BLaER1 (cell line): ENCODE measurements around the gene IDH2.
A peak's percentile ranks its signal among the peaks of the same experiment; 100 is the strongest.

Experiments
- H3K27ac ChIP-seq: shearing (Covaris generic); formaldehyde crosslinking; 2 replicates; pipeline ENCODE4 v1.8.1; 2022
- H3K27me3 ChIP-seq: shearing (Covaris generic); formaldehyde crosslinking; 2 replicates; pipeline ENCODE4 v1.8.1; 2022
- H3K36me3 ChIP-seq: shearing (Covaris generic); formaldehyde crosslinking; 2 replicates; pipeline ENCODE4 v1.8.1; 2022
- H3K4me1 ChIP-seq: shearing (Covaris generic); formaldehyde crosslinking; 2 replicates; pipeline ENCODE4 v1.8.1; 2022
- H3K4me2 ChIP-seq: shearing (Covaris generic); formaldehyde crosslinking; 2 replicates; pipeline ENCODE4 v1.8.1; 2022
- H3K4me3 ChIP-seq: shearing (Covaris generic); formaldehyde crosslinking; 2 replicates; pipeline ENCODE4 v1.8.1; 2022
- H3K9ac ChIP-seq: shearing (Covaris generic); formaldehyde crosslinking; 2 replicates; pipeline ENCODE4 v1.8.1; 2022
- H3K9me3 ChIP-seq: shearing (Covaris generic); formaldehyde crosslinking; 2 replicates; pipeline ENCODE4 v1.8.1; 2022
- H4K20me1 ChIP-seq: shearing (Covaris generic); formaldehyde crosslinking; 2 replicates; pipeline ENCODE4 v1.8.1; 2022
- Cebpa-rat ChIP-seq: shearing (Covaris generic); IDR thresholded peaks from 2 replicates; pipeline ENCODE4 v1.8.1; 2022

IDH2 gene

GRCh38 chr15:90099868-90100831 lies 2.1 kb downstream of the IDH2 start:
- Histone ChIP-seq H3K27me3 (0 out of 2 replicates have a peak, but pooled peaks cover 7% of the 10 kb centered on the region), H3K27ac (peak overlapping the region; percentile 99), H4K20me1 (peaks cover 61% of the 10 kb centered on the region), H3K4me2 (peak overlapping the region; percentile 100), H3K9ac (peak overlapping the region; percentile 99; the same call in 1 of the 2 replicates), H3K4me1 (peaks cover 73% of the 10 kb centered on the region), H3K4me3 (peak overlapping the region; percentile 93), H3K36me3 (peaks cover 18% of the 10 kb centered on the region), H3K9me3 (no peaks in the 10 kb centered on the region)
- no peak for TF ChIP-seq Cebpa-rat

DNA sequence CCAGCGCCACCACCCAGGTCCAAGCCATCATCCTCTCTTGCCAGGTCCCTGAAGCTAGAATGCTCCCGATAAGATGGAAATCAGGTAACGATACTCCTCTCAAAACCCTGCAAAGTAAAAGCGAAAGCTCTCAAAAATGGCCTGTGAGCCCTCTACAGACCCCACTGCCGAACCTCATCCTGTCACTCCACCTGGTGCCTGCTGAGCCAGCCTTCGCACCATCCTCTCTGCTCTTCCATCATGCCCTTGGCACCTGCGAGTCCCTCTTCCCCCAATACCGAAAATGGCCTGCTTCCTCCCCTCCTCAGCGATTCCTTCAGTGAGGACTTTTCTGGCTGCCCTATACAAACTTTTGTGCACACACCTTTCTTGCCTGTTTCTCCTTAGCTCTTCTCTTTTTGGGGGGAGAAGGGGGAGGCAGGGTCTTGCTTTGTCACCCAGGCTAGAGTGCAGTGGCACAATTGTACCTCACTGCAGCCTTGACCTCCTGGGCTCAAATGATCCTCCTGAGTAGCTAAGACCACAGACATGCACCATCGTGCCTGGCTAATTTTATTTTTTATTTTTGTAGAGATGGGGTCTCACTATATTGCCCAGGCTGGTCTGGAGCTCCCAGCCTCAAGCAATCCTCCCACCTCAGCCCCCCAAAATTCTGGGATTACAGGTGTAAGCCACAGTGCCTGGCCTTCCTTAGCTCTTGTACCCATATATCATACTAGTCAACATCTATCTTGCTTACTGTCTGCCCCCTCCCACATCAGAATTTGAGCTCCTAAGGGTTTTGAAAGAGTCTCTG lies 3.0 kb downstream of the IDH2 start:
- Histone ChIP-seq H3K36me3 (peaks cover 27% of the 10 kb centered on the region), H3K27me3 (0 out of 2 replicates have a peak, but pooled peaks cover 7% of the 10 kb centered on the region), H3K4me1 (peaks cover 78% of the 10 kb centered on the region), H4K20me1 (peaks cover 70% of the 10 kb centered on the region), H3K9ac (peak overlapping the region; percentile 99; the same call in 1 of the 2 replicates), H3K4me3 (peak overlapping the region; percentile 93; the same call in 1 of the 2 replicates), H3K4me2 (peak overlapping the region; percentile 100), H3K9me3 (no peaks in the 10 kb centered on the region), H3K27ac (peak overlapping the region; percentile 99)
- TF ChIP-seq Cebpa-rat: no peak

DNA sequence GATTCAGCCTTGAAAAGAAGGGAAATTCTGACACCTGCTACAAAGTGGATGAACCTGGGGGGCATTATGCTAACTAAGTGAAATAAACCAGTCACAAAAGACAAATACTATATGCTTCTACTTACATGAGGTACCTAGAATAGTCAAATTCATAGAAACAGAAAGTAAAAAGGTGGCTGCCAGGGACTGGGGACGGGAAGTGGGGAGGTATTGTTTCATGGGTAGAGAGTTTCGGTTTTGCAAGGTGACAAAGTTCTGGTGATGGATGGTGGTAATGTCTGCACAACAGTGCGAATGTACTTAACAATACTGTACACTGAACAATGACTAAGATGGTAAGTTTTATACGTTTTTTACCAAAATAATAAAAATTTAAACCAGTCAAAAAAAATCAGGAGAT lies 4.8 kb downstream of the IDH2 start:
- H3K27ac ChIP-seq: peak overlapping the region; percentile 55; the same call in 1 of the 2 replicates

DNA sequence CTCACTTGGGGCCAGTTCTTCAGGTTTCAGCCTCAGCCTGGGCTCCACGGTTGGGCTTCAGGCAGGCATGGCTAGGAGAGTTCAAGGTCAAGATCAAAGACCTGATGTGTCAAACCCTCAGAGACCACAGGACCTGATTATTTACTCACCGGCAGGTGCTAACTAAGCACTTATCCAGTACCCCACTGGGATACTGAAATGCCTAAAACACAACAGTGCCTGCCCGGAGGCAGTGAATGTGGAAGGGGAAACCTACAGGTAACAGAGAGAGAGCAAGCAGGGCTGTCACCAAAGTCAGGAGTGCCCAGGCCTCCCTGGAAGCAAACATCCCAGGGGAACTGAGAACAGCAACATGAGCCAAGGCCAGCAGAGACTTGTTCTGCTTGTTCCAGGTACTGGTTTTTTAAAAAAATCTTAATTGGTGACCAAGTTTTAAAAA lies 6.7 kb downstream of the IDH2 start:
- peaks cover 64% of the 10 kb centered on the region for H3K36me3 ChIP-seq
- H3K4me2 ChIP-seq: peak overlapping the region; percentile 100
- H3K4me1 ChIP-seq: peaks cover 59% of the 10 kb centered on the region
- no peaks in the 10 kb centered on the region for H3K9me3 ChIP-seq
- H3K4me3 ChIP-seq: no peak overlapping the region
- H4K20me1 ChIP-seq: peaks cover 100% of the 10 kb centered on the region
- H3K27me3 ChIP-seq: no peaks in the 10 kb centered on the region
- H3K9ac ChIP-seq: no peak overlapping the region
- no peak for TF ChIP-seq Cebpa-rat
- no peak overlapping the region for H3K27ac ChIP-seq

More for the DNA sequence above, 4.8 kb downstream of the IDH2 start:
- 0 out of 2 replicates have a peak overlapping the region, but pooled peaks have one; percentile 58 for H3K9ac ChIP-seq
- H3K36me3 ChIP-seq: peaks cover 45% of the 10 kb centered on the region
- no peaks in the 10 kb centered on the region for H3K9me3 ChIP-seq
- no peak for TF ChIP-seq Cebpa-rat
- peak overlapping the region; percentile 100 for H3K4me2 ChIP-seq
- peaks cover 68% of the 10 kb centered on the region for H3K4me1 ChIP-seq
- H3K4me3 ChIP-seq: 0 out of 2 replicates have a peak overlapping the region, but pooled peaks have one; percentile 14
- peaks cover 88% of the 10 kb centered on the region for H4K20me1 ChIP-seq
- no peaks in the 10 kb centered on the region for H3K27me3 ChIP-seq

DNA sequence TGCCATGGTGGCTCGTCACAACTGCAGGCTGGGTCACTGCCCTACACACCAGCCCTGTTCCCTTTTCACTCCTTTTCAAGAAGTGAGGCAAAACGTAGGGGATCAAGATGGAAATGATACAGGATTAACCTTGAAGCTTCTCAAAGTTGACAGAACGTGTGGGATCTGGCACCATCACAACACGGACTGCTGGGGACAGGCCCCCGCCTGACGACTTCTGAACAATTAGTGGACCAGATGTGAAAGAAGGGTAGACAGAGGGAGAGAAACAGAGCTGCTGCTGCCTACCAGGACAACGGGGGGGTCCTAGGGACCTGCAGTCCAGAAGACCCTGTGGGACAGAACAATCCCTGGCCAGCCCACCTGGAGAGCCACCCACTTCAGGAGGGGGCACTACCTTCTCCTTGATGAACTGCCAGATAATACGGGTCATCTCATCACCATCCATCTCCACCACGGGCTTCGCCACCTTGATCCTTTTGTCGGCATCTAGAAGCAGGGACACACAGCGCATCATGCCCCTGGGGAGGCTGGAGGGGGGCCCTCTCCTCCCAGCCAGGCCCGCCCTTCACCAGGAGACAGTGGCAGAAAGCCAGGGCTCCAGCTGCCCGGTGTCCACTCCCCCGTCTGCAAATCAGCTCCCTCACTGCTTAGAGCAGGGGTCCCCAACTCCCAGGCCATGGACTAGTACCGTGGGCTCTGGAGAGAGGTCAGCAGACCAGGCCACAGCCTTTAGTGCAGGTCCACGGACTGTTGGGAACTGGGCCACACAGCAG lies 10.9 kb downstream of the IDH2 start:
- H4K20me1 ChIP-seq: peaks cover 100% of the 10 kb centered on the region

DNA sequence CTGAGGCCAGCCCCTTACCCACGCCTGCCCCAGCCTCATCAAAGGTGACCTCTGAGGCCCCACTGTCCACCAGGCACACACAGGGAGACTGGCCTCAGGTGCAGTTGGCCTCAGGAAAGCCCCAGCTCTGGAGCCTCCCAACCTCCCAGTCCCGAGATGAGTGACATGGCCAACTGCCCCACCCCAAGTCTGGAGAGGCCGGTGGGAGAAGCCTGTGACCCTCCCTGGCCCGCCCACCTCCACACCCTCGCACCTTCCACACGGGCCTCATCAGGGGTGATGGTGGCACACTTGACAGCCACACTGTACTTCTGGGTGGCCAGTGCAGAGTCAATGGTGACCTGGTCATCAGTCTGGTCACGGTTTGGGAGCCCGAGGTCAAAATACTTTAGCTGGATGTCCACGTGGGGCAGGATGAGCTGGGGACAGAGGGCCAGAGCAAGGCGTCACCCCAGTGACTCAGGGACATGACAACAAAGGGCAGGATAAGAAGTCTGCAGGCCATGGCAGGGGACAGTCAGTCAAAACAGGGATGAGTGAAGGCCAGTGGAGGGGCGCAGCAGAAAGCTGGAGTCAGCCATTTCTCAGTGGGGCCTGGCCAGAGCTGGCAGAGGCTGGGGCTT lies 11.9 kb downstream of the IDH2 start:
- Histone ChIP-seq H3K27me3 (no peaks in the 10 kb centered on the region), H3K9me3 (no peaks in the 10 kb centered on the region), H3K36me3 (peaks cover 100% of the 10 kb centered on the region), H4K20me1 (peaks cover 100% of the 10 kb centered on the region), H3K4me3 (no peak overlapping the region), H3K4me1 (peaks cover 18% of the 10 kb centered on the region), H3K4me2 (no peak overlapping the region), H3K9ac (no peak overlapping the region), H3K27ac (no peak overlapping the region)
- TF ChIP-seq Cebpa-rat: no peak

More for the DNA sequence above, 10.9 kb downstream of the IDH2 start:
- Histone ChIP-seq H3K4me3 (no peak overlapping the region), H3K4me1 (peaks cover 18% of the 10 kb centered on the region), H3K27ac (no peak overlapping the region), H3K9ac (no peak overlapping the region), H3K4me2 (no peak overlapping the region), H3K27me3 (no peaks in the 10 kb centered on the region), H3K9me3 (no peaks in the 10 kb centered on the region), H3K36me3 (peaks cover 98% of the 10 kb centered on the region)
- no peak for TF ChIP-seq Cebpa-rat

DNA sequence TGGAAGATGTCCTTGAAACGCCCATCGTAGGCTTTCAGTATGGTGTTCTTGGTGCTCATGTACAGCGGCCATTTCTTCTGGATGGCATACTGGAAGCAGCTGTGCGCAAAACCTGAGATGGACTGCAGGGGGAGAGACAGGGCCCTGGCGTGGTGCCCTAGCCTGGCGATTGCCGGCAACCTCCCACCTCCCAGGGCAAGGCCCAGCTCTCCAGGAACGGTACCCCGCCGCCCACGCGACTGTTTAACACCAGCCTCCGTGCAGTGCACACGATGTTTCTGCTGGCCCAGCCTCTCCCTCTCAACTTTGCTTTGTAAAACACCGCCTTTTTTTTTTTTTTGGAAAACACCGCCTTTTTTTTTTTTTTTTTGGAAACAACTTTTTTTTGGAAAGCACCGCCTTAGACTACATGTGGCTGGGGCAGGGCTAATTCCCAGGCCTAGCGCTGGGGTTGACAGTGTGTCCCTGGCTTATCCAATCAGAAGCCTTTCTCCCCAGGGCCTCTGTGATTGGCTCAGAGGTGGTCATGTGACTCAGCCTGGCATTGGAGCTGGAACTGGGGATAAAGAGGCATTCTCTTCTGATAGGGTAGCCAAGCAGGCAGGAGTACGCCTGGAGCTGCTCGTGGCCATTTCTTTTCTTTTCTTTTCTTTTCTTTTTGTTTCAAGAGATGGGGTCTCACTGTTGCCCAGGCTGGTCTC lies 14.7 kb downstream of the IDH2 start:
- Histone ChIP-seq H4K20me1 (peaks cover 100% of the 10 kb centered on the region), H3K36me3 (peaks cover 100% of the 10 kb centered on the region), H3K27ac (no peak overlapping the region), H3K4me3 (no peak overlapping the region), H3K4me1 (peaks cover 38% of the 10 kb centered on the region), H3K9ac (no peak overlapping the region), H3K9me3 (no peaks in the 10 kb centered on the region), H3K27me3 (no peaks in the 10 kb centered on the region), H3K4me2 (no peak overlapping the region)
- no peak for TF ChIP-seq Cebpa-rat

GRCh38 chr15:90086868-90087268 lies 15.4 kb downstream of the IDH2 start:
- TF ChIP-seq Cebpa-rat: no peak
- peaks cover 42% of the 10 kb centered on the region for H3K4me1 ChIP-seq
- peaks cover 100% of the 10 kb centered on the region for H4K20me1 ChIP-seq
- H3K4me2 ChIP-seq: no peak overlapping the region
- no peak overlapping the region for H3K9ac ChIP-seq
- no peaks in the 10 kb centered on the region for H3K9me3 ChIP-seq
- no peak overlapping the region for H3K27ac ChIP-seq
- no peak overlapping the region for H3K4me3 ChIP-seq
- H3K27me3 ChIP-seq: no peaks in the 10 kb centered on the region
- peaks cover 100% of the 10 kb centered on the region for H3K36me3 ChIP-seq
